AG09319 (cell line): ENCODE data around the gene BTD.

Experiments
- DNase-seq: peaks from one replicate; pipeline ENCODE4 v3.0.0-alpha.2; 2010; ENCODE audit warnings: low read depth; ENCODE audit errors: extremely low read depth
- TF ChIP-seq, protein P1 (sequence below): IDR thresholded peaks from 2 replicates; pipeline ENCODE4 v1.5.1; 2011; ENCODE audit warnings: low read depth, mild to moderate bottlenecking, inconsistent platforms, low read length, moderate library complexity

Gene BTD

DNA sequence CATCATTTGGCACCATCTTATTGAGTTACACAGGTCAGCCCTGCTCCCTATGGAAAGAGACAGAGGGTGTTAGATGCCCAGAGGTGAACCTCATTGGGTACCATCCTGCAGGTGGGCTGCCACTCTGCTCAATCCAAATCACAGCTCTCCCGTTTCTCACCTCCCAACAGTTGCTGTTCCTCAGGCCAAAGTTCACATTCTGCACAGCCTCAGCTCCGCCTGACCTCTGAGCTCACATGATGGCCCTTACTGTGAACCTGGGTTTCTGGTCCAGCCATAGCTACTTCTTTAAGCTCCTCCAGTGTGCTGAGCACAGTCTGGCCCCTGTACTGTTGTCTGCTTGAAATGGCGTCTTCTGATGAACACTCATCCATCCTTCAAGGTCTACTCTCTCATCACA, 47.8 kb downstream of the BTD start:
- TF ChIP-seq, protein P1, sequence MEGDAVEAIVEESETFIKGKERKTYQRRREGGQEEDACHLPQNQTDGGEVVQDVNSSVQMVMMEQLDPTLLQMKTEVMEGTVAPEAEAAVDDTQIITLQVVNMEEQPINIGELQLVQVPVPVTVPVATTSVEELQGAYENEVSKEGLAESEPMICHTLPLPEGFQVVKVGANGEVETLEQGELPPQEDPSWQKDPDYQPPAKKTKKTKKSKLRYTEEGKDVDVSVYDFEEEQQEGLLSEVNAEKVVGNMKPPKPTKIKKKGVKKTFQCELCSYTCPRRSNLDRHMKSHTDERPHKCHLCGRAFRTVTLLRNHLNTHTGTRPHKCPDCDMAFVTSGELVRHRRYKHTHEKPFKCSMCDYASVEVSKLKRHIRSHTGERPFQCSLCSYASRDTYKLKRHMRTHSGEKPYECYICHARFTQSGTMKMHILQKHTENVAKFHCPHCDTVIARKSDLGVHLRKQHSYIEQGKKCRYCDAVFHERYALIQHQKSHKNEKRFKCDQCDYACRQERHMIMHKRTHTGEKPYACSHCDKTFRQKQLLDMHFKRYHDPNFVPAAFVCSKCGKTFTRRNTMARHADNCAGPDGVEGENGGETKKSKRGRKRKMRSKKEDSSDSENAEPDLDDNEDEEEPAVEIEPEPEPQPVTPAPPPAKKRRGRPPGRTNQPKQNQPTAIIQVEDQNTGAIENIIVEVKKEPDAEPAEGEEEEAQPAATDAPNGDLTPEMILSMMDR: no peak
- DNase-seq: no peak

DNA sequence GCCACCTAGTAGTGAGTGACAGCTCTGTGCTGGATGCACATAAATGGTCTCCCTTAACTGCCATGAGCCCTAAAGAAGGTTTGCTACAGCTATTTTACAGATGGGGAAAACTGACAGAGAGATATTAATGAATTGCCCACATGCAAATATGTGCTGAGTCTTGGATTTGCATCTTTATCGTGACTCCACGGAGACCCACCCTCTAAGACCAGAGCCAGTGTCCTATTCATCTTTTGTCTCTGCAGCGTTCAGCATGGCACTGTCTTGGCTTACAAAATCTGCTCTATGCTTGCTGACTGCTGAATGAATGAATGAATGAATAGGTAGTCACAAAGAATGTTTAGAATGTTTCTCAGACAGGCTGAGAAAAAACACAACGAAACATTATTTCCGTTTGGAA, 48.3 kb downstream of the BTD start:
- TF ChIP-seq, protein P1: no peak
- no peak for DNase-seq

DNA sequence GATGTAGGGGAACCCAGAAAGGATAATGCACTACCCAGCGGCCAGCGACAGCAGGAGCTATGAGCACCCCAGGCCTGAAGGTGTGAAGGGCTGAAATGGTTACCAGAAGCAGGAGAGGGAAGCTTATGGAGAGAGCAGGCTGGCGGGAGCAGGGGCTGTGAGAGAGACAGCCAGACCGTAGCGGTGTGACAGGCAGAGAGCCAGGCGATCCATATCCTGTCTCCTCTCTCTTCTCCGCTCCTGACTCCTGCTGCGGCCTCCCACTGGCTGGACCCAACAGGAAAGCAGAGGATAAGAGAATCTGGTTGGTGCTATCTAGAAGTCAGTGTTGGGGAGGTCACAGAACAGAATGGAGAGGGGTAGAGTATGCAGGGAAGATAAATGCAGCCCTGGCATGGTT, 49.9 kb downstream of the BTD start:
- DNase-seq: no peak
- TF ChIP-seq, protein P1: no peak

DNA sequence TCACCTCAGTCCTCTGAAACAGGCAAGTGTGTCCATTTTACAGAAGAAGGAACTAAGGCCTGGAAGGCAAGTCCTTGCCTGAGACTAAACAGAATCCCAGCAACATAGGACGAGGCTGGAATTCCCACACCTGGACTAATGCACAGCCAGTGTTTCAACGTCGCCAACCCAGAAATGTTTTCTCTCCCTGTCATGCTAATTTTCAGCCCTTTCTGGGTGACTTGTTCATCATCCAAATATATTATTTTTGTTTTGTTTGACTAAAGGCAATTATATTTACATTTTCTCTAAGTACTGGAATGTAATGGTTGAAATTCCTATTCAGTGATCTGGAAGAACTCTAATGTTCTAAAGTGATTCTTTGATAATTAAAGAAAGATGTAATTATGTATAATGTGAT, 51.8 kb downstream of the BTD start:
- TF ChIP-seq, protein P1: no peak
- no peak for DNase-seq

DNA sequence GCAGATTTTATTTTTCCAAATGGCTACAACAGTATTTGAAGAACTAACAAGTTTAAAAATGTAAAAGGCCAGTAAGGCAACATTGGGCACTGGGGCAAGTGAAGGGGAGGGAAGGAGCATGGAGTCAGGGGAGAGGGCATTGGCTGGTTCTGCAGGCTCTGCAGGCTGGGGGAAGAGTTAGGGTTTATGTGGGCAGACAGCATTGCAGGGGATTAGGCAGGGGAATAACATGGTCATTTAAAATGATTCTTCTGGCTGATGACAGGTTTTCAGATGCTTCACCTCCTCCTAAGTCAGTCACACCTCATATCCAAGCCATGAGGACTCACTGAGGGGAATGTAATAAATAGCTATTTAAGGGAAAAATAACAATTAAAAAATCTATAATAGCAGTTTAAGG, 52.6 kb downstream of the BTD start:
- no peak for DNase-seq
- TF ChIP-seq, protein P1: no peak

DNA sequence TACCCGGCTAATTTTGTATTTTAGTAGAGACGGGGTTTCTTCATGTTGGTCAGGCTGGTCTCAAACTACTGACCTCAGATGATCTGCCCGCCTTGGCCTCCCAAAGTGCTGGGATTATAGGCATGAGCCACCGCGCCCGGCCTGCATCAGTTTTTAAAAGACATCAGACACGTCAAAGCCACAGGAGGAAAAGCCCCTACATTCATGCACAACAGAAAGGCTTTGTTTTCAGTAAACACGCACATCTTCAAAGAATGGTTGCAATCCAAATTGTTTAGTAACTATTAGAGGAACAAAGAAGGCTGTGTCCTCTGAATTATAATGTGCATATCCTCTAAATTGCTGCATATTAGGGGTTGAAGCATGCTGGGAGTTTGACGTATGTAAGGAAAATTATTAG, 53.3 kb downstream of the BTD start:
- DNase-seq: no peak
- TF ChIP-seq, protein P1: no peak

DNA sequence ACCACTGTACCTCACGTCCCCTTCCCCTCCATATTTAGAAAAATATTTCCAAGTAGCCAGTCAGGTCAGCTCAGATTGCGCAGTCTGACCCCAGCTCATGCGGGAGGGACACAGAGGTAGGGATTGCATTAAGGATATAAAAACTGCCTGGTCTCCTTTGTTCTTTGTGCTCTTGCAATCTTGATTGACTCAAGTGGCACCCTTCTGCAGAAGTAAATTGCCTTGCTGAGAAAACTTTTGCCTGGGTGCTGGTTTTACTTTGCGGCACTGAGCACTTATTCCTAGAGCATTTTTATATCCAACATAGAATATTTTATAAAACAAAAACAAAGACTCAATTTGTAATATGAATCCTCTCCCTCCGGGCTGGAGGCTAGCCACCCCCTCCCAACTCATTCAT, 54.8 kb downstream of the BTD start:
- TF ChIP-seq, protein P1: no peak
- DNase-seq: no peak
